Tibial artery (tissue), 4 donors: ENCODE data around the gene CCDC60.

Experiments used
- DNase-seq, 2 donors: peaks; one replicate each; pipeline ENCODE4 v3.0.0-alpha.2; 2019
- H3K27ac ChIP-seq, 2 donors: fragments of 200-600 bp; sonication (generic) in 1 of 2; 1 replicate in 1 of 2; 2 replicates in 1 of 2; pipeline ENCODE4 v1.5.1; 2018 to 2019; ENCODE audit warnings: mild to moderate bottlenecking in 1 of 2
- H3K27me3 ChIP-seq, 2 donors: fragments of 200-600 bp; sonication (generic) in 1 of 2; one replicate each; pipeline versions ENCODE4 v1.5.1 to v1.6.0; 2016 to 2019
- H3K36me3 ChIP-seq, 3 donors: fragments of 200-600 bp; sonication (generic) in 2 of 3; one replicate each; pipeline ENCODE4 v1.5.1; 2016 to 2019; ENCODE audit warnings: mild to moderate bottlenecking in 2 of 3
- H3K4me1 ChIP-seq, 4 donors: fragments of 200-600 bp; sonication (generic) in 2 of 4; 1 replicate in 3 of 4; 2 replicates in 1 of 4; pipeline ENCODE4 v1.5.1; 2016 to 2019
- H3K4me3 ChIP-seq, 2 donors: fragments of 200-600 bp; sonication (generic) in 1 of 2; 1 replicate in 1 of 2; 2 replicates in 1 of 2; pipeline ENCODE4 v1.5.1; 2018 to 2019; ENCODE audit warnings: mild to moderate bottlenecking in 2 of 2
- H3K9me3 ChIP-seq, 3 donors: fragments of 200-600 bp; sonication (generic) in 1 of 3; one replicate each; pipeline ENCODE4 v1.5.1; 2016 to 2019
- intact Hi-C: fragments of 100-400 bp; cut with DNase I; formaldehyde crosslinking; loops from one replicate; pipeline ENCODE4 v1.15.0; 2023; ENCODE audit warnings: low total_unique reads
- TF ChIP-seq, protein P1 (sequence below), 2 experiments: fragments of 200-600 bp in 1 of 2; fragments of 450-650 bp in 1 of 2; IDR thresholded peaks; one replicate each; pipeline ENCODE4 v1.5.1; 2017 to 2019; ENCODE audit warnings: antibody characterized with exemption in 2 of 2, mild to moderate bottlenecking in 1 of 2, moderate library complexity in 1 of 2

The CCDC60 gene, protein sequence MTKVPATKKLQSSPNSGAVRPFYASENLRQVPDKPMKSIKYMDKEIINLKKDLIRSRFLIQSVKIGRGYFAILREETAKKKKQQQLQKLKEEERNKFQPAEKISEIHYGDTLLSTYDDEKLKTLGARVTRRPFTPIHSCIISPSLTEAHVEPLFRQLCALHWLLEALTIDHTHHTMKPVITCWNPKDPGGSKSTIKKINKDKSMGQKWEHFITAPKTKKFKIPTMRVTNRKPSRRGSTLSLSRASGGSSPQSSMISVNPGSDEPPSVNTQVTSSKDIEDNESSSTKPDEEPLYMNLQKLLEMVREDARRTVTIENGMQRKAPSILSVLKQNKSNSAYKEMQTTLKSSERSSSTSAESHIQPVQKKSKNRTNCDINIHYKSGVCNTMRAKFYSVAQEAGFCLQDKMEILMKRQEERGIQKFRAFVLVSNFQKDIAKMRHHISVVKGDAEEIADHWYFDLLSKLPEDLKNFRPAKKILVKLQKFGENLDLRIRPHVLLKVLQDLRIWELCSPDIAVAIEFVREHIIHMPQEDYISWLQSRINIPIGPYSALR

DNA sequence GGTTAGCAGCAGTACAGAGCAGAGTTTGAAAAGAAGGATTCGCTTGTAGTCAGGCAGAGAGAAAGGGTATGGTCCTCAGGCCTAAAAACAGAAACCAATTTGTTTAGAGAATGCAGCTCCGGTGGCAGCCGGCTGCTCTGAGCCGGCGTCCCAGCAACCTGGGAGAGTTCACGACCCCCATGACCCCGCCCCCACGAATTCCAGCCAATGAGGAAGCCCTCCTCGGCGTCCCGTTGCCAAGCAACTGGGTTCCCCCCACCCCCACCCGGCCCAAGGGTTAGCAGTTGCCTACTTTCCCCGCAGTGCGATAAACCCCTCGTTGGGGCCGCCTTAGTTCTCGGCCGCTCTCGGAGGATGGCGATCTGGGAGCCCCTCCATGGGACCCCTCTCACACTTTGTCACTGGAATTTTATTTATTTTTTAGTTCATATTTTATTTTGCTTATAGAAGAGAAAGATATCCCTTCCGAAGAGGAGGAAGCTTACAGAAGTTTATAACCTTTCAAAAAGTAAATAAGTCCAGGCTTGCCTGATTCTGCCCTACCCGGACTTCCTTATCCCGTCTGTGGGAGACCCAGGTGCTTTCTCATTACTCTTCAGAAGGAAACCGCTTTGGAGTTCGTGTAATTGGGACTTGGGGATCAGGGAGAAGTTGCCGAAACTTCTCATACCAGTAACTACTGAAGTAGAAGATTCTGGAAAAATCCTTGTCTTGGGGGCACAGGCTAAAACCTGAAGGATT, at the start of gene CCDC60:
Gene CCDC60, plus strand, starts transcription at position 300 of the 741 bp plus-strand sequence. CDS start 448 bp downstream, outside the sequence.
- Histone ChIP-seq H3K27me3 (peaks cover 0 to 41% of the 10 kb centered on the region in 2 donors), H3K4me1 (no peaks in the 10 kb centered on the region), H3K9me3 (no peaks in the 10 kb centered on the region), H3K27ac (no peak within 1 kb of the TSS), H3K4me3 (no peak within 1 kb of the TSS), H3K36me3 (no peaks in the 10 kb centered on the region)
- intact Hi-C loops: no loop called here
- TF ChIP-seq, protein P1, sequence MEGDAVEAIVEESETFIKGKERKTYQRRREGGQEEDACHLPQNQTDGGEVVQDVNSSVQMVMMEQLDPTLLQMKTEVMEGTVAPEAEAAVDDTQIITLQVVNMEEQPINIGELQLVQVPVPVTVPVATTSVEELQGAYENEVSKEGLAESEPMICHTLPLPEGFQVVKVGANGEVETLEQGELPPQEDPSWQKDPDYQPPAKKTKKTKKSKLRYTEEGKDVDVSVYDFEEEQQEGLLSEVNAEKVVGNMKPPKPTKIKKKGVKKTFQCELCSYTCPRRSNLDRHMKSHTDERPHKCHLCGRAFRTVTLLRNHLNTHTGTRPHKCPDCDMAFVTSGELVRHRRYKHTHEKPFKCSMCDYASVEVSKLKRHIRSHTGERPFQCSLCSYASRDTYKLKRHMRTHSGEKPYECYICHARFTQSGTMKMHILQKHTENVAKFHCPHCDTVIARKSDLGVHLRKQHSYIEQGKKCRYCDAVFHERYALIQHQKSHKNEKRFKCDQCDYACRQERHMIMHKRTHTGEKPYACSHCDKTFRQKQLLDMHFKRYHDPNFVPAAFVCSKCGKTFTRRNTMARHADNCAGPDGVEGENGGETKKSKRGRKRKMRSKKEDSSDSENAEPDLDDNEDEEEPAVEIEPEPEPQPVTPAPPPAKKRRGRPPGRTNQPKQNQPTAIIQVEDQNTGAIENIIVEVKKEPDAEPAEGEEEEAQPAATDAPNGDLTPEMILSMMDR (IDR thresholded peaks at IDR 0.05): no peak
- no peak for DNase-seq

DNA sequence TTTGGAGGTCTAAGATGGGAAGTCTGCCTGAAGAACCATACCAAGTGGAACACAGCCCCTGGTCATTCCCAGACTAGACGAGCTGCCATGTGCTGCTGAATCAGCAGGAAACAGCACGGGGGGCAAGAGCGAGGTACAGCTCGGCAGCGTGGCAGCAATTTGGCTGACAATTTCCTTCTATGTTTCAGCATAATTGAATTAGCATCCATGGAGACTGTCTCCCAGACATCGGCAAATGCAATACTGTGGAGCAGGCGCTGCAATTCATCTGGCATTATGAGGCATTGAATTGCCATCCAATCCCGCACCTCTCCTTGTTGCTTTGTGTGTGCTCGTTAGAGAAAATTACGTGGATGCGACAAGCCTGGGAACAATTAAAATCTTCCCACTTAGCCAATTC, 46.0 kb upstream of the CCDC60 start:
- Histone ChIP-seq H3K36me3 (no peaks in the 10 kb centered on the region), H3K9me3 (peaks cover 0 to 4% (median 0%) of the 10 kb centered on the region in 3 donors), H3K27ac (no peak overlapping the region), H3K27me3 (peaks cover 0 to 18% of the 10 kb centered on the region in 2 donors), H3K4me1 (no peaks in the 10 kb centered on the region), H3K4me3 (no peak overlapping the region)
- intact Hi-C loops: no loop called here
- DNase-seq: no peak
- TF ChIP-seq, protein P1 (IDR thresholded peaks at IDR 0.05): no peak

- peaks cover 0 to 37% of the 10 kb centered on the region in 2 donors for H3K27me3 ChIP-seq
- DNase-seq: no peak
- H3K9me3 ChIP-seq: no peaks in the 10 kb centered on the region
- TF ChIP-seq, protein P1 (IDR thresholded peaks at IDR 0.05): no peak
- intact Hi-C loops: no loop called here
- no peak overlapping the region for H3K27ac ChIP-seq
- no peak overlapping the region for H3K4me3 ChIP-seq
- no peaks in the 10 kb centered on the region for H3K4me1 ChIP-seq
- H3K36me3 ChIP-seq: no peaks in the 10 kb centered on the region
Measured at GRCh38 chr12:119292893-119293630, 41.5 kb upstream of the CCDC60 start.

- H3K9me3 ChIP-seq: no peaks in the 10 kb centered on the region
- no peak overlapping the region for H3K27ac ChIP-seq
- DNase-seq: no peak
- intact Hi-C loops: no loop called here
- H3K36me3 ChIP-seq: no peaks in the 10 kb centered on the region
- H3K27me3 ChIP-seq: peaks cover 0 to 42% of the 10 kb centered on the region in 2 donors
- no peak overlapping the region for H3K4me3 ChIP-seq
- TF ChIP-seq, protein P1 (IDR thresholded peaks at IDR 0.05): no peak
- H3K4me1 ChIP-seq: no peaks in the 10 kb centered on the region
Measured at GRCh38 chr12:119294211-119294610, 40.3 kb upstream of the CCDC60 start.

- DNase-seq: no peak
- no peaks in the 10 kb centered on the region for H3K36me3 ChIP-seq
- TF ChIP-seq, protein P1 (IDR thresholded peaks at IDR 0.05): no peak
- intact Hi-C loops: no loop called here
- no peaks in the 10 kb centered on the region for H3K9me3 ChIP-seq
- H3K4me1 ChIP-seq: no peaks in the 10 kb centered on the region
- H3K4me3 ChIP-seq: no peak overlapping the region
- H3K27me3 ChIP-seq: peaks cover 0 to 35% of the 10 kb centered on the region in 2 donors
- no peak overlapping the region for H3K27ac ChIP-seq
Measured at GRCh38 chr12:119296535-119296934, 38.0 kb upstream of the CCDC60 start.
